Measurements from ENCODE around the gene ONECUT1.

Gene ONECUT1

GRCh38 chr15:52783929-52784798 lies 6.0 kb downstream of the ONECUT1 start:
- no peak overlapping the region for H3K27ac ChIP-seq (ENCODE audit: low read depth, low read length)
- no peak overlapping the region for H3K9ac ChIP-seq (ENCODE audit: low read length in 5 of 5)
- H3K4me3 ChIP-seq (ENCODE audit: low read depth in 1 of 5, low read length in 5 of 5) = peak overlapping the region in 2 of 5 donors; percentile 17 to 38
- no peaks in the 10 kb centered on the region for H3K9me3 ChIP-seq (ENCODE audit: control insufficient read depth in 5 of 5, low read length in 5 of 5)
- no peaks in the 10 kb centered on the region for H3K36me3 ChIP-seq (ENCODE audit: control insufficient read depth in 5 of 5, insufficient read depth in 5 of 5, low read length in 5 of 5)
- peaks cover 0 to 58% (median 36%) of the 10 kb centered on the region in 5 donors for H3K4me1 ChIP-seq (ENCODE audit: control insufficient read depth in 5 of 5, insufficient read depth in 5 of 5, low read length in 5 of 5)
- peaks cover 48 to 71% (median 66%) of the 10 kb centered on the region in 5 donors for H3K27me3 ChIP-seq (ENCODE audit: control insufficient read depth in 5 of 5, insufficient read depth in 4 of 5, low read length in 5 of 5)

DNA sequence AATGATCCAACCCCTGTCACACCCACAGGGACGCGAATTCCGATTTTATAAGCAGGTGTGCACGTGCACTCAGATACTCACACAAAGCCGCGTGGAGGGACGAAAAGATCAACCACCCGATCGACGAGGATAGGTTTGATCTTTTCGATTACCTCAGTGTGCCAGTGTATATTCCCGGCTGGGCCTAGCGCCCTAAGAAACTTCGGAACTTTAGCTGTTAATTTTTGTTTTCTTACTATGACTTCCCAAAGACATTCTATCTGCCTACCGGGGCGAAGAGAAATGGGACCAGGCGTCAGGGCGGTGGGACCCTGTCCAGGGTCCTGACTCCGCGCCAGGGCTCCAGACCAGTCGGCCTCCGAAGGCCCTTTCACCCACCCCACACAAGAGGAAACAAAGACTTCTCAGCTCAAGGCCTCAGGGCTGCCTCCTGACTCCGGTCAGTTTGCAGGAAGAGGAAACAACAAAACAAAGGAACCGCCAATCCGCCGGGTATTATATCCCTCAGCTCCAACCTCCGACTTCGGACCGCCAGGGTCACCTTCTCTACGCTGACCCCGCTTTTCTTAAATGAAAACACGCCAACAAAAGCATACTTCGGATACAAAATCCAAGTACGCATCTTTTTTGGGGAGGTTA lies 6.8 kb downstream of the ONECUT1 start:
- H3K36me3 ChIP-seq (ENCODE audit: control insufficient read depth in 5 of 5, insufficient read depth in 5 of 5, low read length in 5 of 5) = no peaks in the 10 kb centered on the region
- peaks cover 0 to 51% (median 30%) of the 10 kb centered on the region in 5 donors for H3K4me1 ChIP-seq (ENCODE audit: control insufficient read depth in 5 of 5, insufficient read depth in 5 of 5, low read length in 5 of 5)
- peak overlapping the region in 2 of 5 donors; percentile 17 to 38 for H3K4me3 ChIP-seq (ENCODE audit: low read depth in 1 of 5, low read length in 5 of 5)
- H3K9me3 ChIP-seq (ENCODE audit: control insufficient read depth in 5 of 5, low read length in 5 of 5) = no peaks in the 10 kb centered on the region
- no peak overlapping the region for H3K27ac ChIP-seq (ENCODE audit: low read depth, low read length)
- H3K27me3 ChIP-seq (ENCODE audit: control insufficient read depth in 5 of 5, insufficient read depth in 4 of 5, low read length in 5 of 5) = peaks cover 48 to 63% (median 58%) of the 10 kb centered on the region in 5 donors
- H3K9ac ChIP-seq (ENCODE audit: low read length in 5 of 5) = no peak overlapping the region

DNA sequence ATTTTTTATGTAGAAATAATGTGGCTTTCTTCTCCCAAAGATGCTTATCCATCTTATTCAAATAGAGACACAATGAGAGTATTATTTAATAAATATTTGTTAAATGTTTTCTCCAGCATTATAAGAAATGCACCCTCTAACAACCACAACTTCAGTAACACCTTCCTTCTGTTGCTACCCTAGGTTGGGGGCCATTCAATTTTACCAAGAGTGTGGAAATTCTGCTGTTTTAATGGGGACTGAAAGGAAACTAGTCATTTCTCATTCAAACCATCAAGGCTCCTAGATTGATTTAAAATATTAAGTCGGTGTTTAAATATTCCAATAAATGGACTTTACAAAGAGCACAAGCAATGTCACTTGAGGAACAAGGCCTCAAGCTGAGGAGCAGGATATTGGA lies 7.6 kb downstream of the ONECUT1 start:
- peaks cover 0 to 45% (median 30%) of the 10 kb centered on the region in 5 donors for H3K4me1 ChIP-seq (ENCODE audit: control insufficient read depth in 5 of 5, insufficient read depth in 5 of 5, low read length in 5 of 5)
- H3K4me3 ChIP-seq (ENCODE audit: low read depth in 1 of 5, low read length in 5 of 5) = no peak overlapping the region
- H3K9ac ChIP-seq (ENCODE audit: low read length in 5 of 5) = no peak overlapping the region
- H3K27me3 ChIP-seq (ENCODE audit: control insufficient read depth in 5 of 5, insufficient read depth in 4 of 5, low read length in 5 of 5) = peaks cover 41 to 55% (median 54%) of the 10 kb centered on the region in 5 donors
- H3K27ac ChIP-seq (ENCODE audit: low read depth, low read length) = no peak overlapping the region
- H3K9me3 ChIP-seq (ENCODE audit: control insufficient read depth in 5 of 5, low read length in 5 of 5) = no peaks in the 10 kb centered on the region
- no peaks in the 10 kb centered on the region for H3K36me3 ChIP-seq (ENCODE audit: control insufficient read depth in 5 of 5, insufficient read depth in 5 of 5, low read length in 5 of 5)

- no peak overlapping the region for H3K27ac ChIP-seq (ENCODE audit: low read depth, low read length)
Observed at GRCh38 chr15:52780172-52780980, 9.8 kb downstream of the ONECUT1 start.

GRCh38 chr15:52778457-52778856 lies 11.7 kb downstream of the ONECUT1 start:
- H3K36me3 ChIP-seq (ENCODE audit: control insufficient read depth in 5 of 5, insufficient read depth in 5 of 5, low read length in 5 of 5) = no peaks in the 10 kb centered on the region
- H3K27ac ChIP-seq (ENCODE audit: low read depth, low read length) = no peak overlapping the region
- no peaks in the 10 kb centered on the region for H3K9me3 ChIP-seq (ENCODE audit: control insufficient read depth in 5 of 5, low read length in 5 of 5)
- H3K4me3 ChIP-seq (ENCODE audit: low read depth in 1 of 5, low read length in 5 of 5) = no peak overlapping the region
- peaks cover 0 to 18% (median 6%) of the 10 kb centered on the region in 5 donors for H3K4me1 ChIP-seq (ENCODE audit: control insufficient read depth in 5 of 5, insufficient read depth in 5 of 5, low read length in 5 of 5)
- peaks cover 9 to 32% (median 20%) of the 10 kb centered on the region in 5 donors for H3K27me3 ChIP-seq (ENCODE audit: control insufficient read depth in 5 of 5, insufficient read depth in 4 of 5, low read length in 5 of 5)
- H3K9ac ChIP-seq (ENCODE audit: low read length in 5 of 5) = no peak overlapping the region

More at GRCh38 chr15:52780172-52780980, 9.8 kb downstream of the ONECUT1 start:
- no peak overlapping the region for H3K9ac ChIP-seq (ENCODE audit: low read length in 5 of 5)
- H3K27me3 ChIP-seq (ENCODE audit: control insufficient read depth in 5 of 5, insufficient read depth in 4 of 5, low read length in 5 of 5) = peaks cover 26 to 48% (median 39%) of the 10 kb centered on the region in 5 donors
- H3K9me3 ChIP-seq (ENCODE audit: control insufficient read depth in 5 of 5, low read length in 5 of 5) = no peaks in the 10 kb centered on the region
- peak overlapping the region in 3 of 5 donors; percentile 10 to 60 (median 37) for H3K4me3 ChIP-seq (ENCODE audit: low read depth in 1 of 5, low read length in 5 of 5)
- H3K4me1 ChIP-seq (ENCODE audit: control insufficient read depth in 5 of 5, insufficient read depth in 5 of 5, low read length in 5 of 5) = peaks cover 0 to 37% (median 25%) of the 10 kb centered on the region in 5 donors
- no peaks in the 10 kb centered on the region for H3K36me3 ChIP-seq (ENCODE audit: control insufficient read depth in 5 of 5, insufficient read depth in 5 of 5, low read length in 5 of 5)

- Histone ChIP-seq H3K36me3 (ENCODE audit: control insufficient read depth in 5 of 5, insufficient read depth in 5 of 5, low read length in 5 of 5) (no peaks in the 10 kb centered on the region), H3K4me1 (ENCODE audit: control insufficient read depth in 5 of 5, insufficient read depth in 5 of 5, low read length in 5 of 5) (peaks cover 0 to 3% (median 0%) of the 10 kb centered on the region in 5 donors), H3K9me3 (ENCODE audit: control insufficient read depth in 5 of 5, low read length in 5 of 5) (no peaks in the 10 kb centered on the region), H3K9ac (ENCODE audit: low read length in 5 of 5) (no peak overlapping the region), H3K27me3 (ENCODE audit: control insufficient read depth in 5 of 5, insufficient read depth in 4 of 5, low read length in 5 of 5) (peaks cover 3 to 32% (median 11%) of the 10 kb centered on the region in 5 donors), H3K4me3 (ENCODE audit: low read depth in 1 of 5, low read length in 5 of 5) (no peak overlapping the region), H3K27ac (ENCODE audit: low read depth, low read length) (no peak overlapping the region)
Observed at GRCh38 chr15:52772766-52773165, 17.4 kb downstream of the ONECUT1 start.

- Histone ChIP-seq H3K9me3 (ENCODE audit: control insufficient read depth in 5 of 5, low read length in 5 of 5) (no peaks in the 10 kb centered on the region), H3K36me3 (ENCODE audit: control insufficient read depth in 5 of 5, insufficient read depth in 5 of 5, low read length in 5 of 5) (no peaks in the 10 kb centered on the region), H3K27ac (ENCODE audit: low read depth, low read length) (no peak overlapping the region), H3K9ac (ENCODE audit: low read length in 5 of 5) (no peak overlapping the region), H3K4me3 (ENCODE audit: low read depth in 1 of 5, low read length in 5 of 5) (no peak overlapping the region), H3K4me1 (ENCODE audit: control insufficient read depth in 5 of 5, insufficient read depth in 5 of 5, low read length in 5 of 5) (peaks cover 0 to 2% (median 0%) of the 10 kb centered on the region in 5 donors), H3K27me3 (ENCODE audit: control insufficient read depth in 5 of 5, insufficient read depth in 4 of 5, low read length in 5 of 5) (peaks cover 0 to 11% (median 3%) of the 10 kb centered on the region in 5 donors)
Observed at GRCh38 chr15:52765785-52766184, 24.4 kb downstream of the ONECUT1 start.

- Histone ChIP-seq H3K27me3 (ENCODE audit: control insufficient read depth in 5 of 5, insufficient read depth in 4 of 5, low read length in 5 of 5) (peaks cover 0 to 15% (median 3%) of the 10 kb centered on the region in 5 donors), H3K27ac (ENCODE audit: low read depth, low read length) (no peak overlapping the region), H3K9ac (ENCODE audit: low read length in 5 of 5) (no peak overlapping the region), H3K9me3 (ENCODE audit: control insufficient read depth in 5 of 5, low read length in 5 of 5) (no peaks in the 10 kb centered on the region), H3K36me3 (ENCODE audit: control insufficient read depth in 5 of 5, insufficient read depth in 5 of 5, low read length in 5 of 5) (no peaks in the 10 kb centered on the region), H3K4me1 (ENCODE audit: control insufficient read depth in 5 of 5, insufficient read depth in 5 of 5, low read length in 5 of 5) (no peaks in the 10 kb centered on the region), H3K4me3 (ENCODE audit: low read depth in 1 of 5, low read length in 5 of 5) (no peak overlapping the region)
Observed at GRCh38 chr15:52764731-52765130, 25.4 kb downstream of the ONECUT1 start.

DNA sequence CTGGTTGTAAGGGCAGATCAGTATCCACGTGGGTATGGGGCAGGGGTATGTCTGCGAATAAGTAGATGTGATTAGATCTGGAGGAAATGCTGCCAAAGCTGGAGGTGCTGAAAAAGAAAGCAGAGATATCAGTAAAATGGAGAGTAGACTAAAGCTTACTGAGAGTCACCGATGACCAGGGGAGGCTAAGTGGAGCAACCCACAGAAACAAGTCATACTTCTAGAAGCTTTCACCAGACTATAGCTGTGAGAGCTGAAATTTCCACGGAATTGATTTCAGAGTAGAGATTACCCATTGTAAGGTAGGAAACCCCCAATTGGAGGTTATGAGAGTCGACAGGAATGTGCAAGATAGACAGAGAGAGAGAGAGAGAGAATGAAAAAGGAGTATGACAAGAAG lies 27.5 kb downstream of the ONECUT1 start:
- Histone ChIP-seq H3K4me1 (ENCODE audit: control insufficient read depth in 5 of 5, insufficient read depth in 5 of 5, low read length in 5 of 5) (no peaks in the 10 kb centered on the region), H3K4me3 (ENCODE audit: low read depth in 1 of 5, low read length in 5 of 5) (no peak overlapping the region), H3K9me3 (ENCODE audit: control insufficient read depth in 5 of 5, low read length in 5 of 5) (no peaks in the 10 kb centered on the region), H3K27ac (ENCODE audit: low read depth, low read length) (no peak overlapping the region), H3K9ac (ENCODE audit: low read length in 5 of 5) (no peak overlapping the region), H3K36me3 (ENCODE audit: control insufficient read depth in 5 of 5, insufficient read depth in 5 of 5, low read length in 5 of 5) (no peaks in the 10 kb centered on the region), H3K27me3 (ENCODE audit: control insufficient read depth in 5 of 5, insufficient read depth in 4 of 5, low read length in 5 of 5) (peaks cover 0 to 9% (median 3%) of the 10 kb centered on the region in 5 donors)

All from subcutaneous abdominal adipose tissue (tissue), 5 donors.